ENCODE data around the gene TUBA4A. TPM values are rescaled to one million over a fixed set of nuclear protein-coding genes. Genes with fewer than 3 reads are reported as not detected.
A peak's percentile ranks its signal among the peaks of the same experiment; 100 is the strongest.
"Not testable (repeated sequence)": the region's sequence is repeated elsewhere in the genome, so short reads cannot be mapped to it uniquely, and the experiment has no call there.

TUBA4A gene
- total RNA-seq, 2 donors from 2014 or later: 107 to 184 TPM

DNA sequence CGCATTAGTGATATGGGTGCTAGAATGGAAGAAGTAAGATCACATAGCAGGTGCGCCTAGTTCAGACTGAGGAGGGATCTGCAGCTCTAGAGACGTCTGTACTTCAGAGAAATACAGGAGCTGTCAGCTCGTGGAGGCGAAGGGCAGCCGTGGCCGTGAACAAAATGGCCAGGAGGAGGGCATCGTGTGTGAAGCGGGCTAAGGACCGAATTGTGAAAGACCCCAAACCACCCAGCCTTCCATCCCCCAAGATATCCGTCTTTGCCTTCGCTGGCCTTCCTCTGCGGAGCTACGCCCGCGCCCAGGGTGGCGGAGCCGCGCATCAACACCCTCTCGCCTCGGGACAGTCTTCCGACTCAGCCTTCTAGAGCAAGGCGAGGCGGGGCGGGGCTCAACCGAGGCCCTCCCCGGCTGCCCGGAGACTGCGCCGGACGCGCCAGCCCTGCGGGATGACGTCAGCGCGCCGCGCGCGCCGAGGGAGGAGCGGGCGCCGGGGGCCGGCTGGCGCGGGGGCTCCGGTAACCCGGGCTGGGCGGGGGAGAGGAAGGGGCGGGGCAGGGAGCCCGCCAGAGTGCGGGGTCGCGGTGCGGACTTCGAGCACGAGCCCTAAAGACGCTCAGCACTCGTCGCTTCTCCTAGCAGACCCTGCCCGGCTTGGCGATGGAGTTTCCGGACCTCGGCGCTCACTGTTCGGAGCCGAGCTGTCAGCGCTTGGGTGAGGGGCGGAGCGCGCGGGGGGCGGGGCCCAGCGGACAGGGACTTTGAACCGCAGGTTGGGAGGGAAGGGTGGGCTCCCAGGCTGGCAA lies 47.2 kb downstream of the TUBA4A start, which contains the start of gene ZFAND2B:
ZFAND2B (plus strand) TSS at position 455 of the 806 bp plus-strand sequence; CDS start at position 661, 206 bp downstream.
- Mint-ChIP-seq H3K36me3 (ENCODE audit: low read depth) (no peaks in the 10 kb centered on the region), H3K4me1 (peaks cover 20% of the 10 kb centered on the region), H3K4me3 (peak within 1 kb of the TSS; percentile 91)

GRCh38 chr2:219205981-219206327 lies 47.8 kb downstream of the TUBA4A start:
- Mint-ChIP-seq H3K4me1 (peaks cover 16% of the 10 kb centered on the region), H3K27ac (peak overlapping the region; percentile 91), H3K36me3 (ENCODE audit: low read depth) (no peaks in the 10 kb centered on the region), H3K27me3 (peaks cover 1% of the 10 kb centered on the region), H3K4me3 (peak overlapping the region; percentile 91)
- ATAC-seq (no peak), DNase-seq (no peak)
- no peaks in the 10 kb centered on the region for H3K9me3 ChIP-seq (ENCODE audit: control insufficient read depth, low read length, poor library complexity, severe bottlenecking)

More for the DNA sequence above, 47.2 kb downstream of the TUBA4A start, which contains the start of gene ZFAND2B:
- no peaks in the 10 kb centered on the region for H3K27me3 Mint-ChIP-seq
- peak; percentile 95 for ATAC-seq
- H3K27ac Mint-ChIP-seq: peak within 1 kb of the TSS; percentile 94
- no peaks in the 10 kb centered on the region for H3K9me3 ChIP-seq (ENCODE audit: control insufficient read depth, low read length, poor library complexity, severe bottlenecking)
- DNase-seq: peak; percentile 95 to 98 (median 95)

DNA sequence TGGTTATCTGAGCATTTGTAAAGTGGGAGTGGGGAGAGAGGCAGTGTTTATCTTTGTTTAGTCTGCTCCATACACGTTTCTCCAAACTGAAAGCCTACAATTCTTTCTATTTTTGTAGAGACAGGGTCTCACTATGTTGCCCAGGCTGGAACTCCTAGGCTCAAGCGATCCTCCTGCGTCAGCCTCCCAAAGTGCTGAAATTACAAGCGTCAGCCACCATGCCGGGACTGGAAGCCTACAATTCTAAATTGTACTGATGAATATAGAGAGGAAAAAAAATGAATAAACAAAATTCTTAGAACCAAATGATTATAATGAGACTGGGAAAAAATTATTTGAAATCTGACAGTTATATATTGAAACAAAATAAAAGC lies 48.6 kb downstream of the TUBA4A start:
- no peak overlapping the region for H3K27ac Mint-ChIP-seq
- H3K4me1 Mint-ChIP-seq: peaks cover 18% of the 10 kb centered on the region
- no peak for ATAC-seq
- H3K4me3 Mint-ChIP-seq: no peak overlapping the region
- H3K36me3 Mint-ChIP-seq (ENCODE audit: low read depth): no peaks in the 10 kb centered on the region
- peaks cover 8% of the 10 kb centered on the region for H3K27me3 Mint-ChIP-seq
- no peak for DNase-seq
- no peaks in the 10 kb centered on the region for H3K9me3 ChIP-seq (ENCODE audit: control insufficient read depth, low read length, poor library complexity, severe bottlenecking)

DNA sequence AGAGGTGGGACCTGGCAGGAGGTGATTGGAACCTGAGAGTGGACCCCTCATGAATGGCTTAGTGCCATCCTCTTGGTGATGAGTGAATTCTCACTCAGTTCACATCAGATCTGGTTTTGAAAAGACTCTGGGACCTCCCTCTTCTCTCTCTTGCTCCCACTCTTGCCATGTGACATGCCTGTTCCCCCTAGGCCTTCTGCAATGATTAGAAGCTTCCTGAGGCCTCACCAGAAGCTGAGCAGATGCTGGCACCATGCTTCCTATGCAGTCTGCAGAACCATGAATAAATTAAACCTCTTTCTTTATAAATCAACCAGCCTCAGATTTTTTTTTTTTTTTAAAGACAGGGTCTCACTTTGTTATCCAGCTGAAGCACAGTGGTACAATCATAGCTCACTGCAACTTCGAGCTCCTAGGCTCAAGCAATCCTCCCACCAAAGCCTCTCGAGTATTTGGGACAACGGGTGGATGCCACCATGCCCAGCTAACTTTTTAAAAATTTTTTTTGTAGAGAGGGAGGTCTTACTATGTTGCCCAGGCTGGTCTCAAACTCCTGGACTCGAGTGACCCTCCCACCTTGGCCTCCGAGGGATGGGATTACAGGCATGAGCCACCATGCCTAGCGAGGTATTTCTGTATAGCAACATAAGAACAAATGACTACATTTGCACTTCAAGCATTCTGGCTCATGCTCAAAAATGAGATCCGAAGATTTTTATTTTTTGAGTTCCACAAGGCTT lies 49.1 kb downstream of the TUBA4A start:
- ATAC-seq (no peak), DNase-seq (no peak)
- Mint-ChIP-seq H3K27ac (no peak overlapping the region), H3K36me3 (ENCODE audit: low read depth) (no peaks in the 10 kb centered on the region), H3K4me3 (no peak overlapping the region), H3K27me3 (peaks cover 10% of the 10 kb centered on the region), H3K4me1 (peaks cover 18% of the 10 kb centered on the region)
- no peaks in the 10 kb centered on the region for H3K9me3 ChIP-seq (ENCODE audit: control insufficient read depth, low read length, poor library complexity, severe bottlenecking)

DNA sequence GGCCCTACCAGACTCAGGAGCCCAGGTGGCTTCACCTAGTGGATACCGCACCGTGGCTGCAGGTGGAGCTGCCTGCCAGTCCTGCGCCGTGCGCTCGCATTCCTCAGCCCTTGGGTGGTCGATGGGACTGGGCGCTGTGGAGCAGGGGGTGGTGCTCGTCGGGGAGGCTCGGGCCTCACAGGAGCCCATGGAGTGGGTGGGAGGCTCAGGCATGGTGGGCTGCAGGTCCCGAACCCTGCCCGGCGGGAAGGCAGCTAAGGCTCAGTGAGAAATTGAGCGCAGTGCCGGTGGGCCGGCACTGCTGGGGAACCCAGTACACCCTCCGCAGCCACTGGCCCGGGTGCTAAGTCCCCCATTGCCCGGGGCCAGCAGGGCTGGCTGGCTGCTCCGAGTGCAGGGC lies 52.4 kb downstream of the TUBA4A start:
- not testable (repeated sequence) for H3K4me1 Mint-ChIP-seq; H3K4me3 Mint-ChIP-seq; DNase-seq; H3K27ac Mint-ChIP-seq; H3K9me3 ChIP-seq (ENCODE audit: control insufficient read depth, low read length, poor library complexity, severe bottlenecking); ATAC-seq; H3K36me3 Mint-ChIP-seq (ENCODE audit: low read depth)
- H3K27me3 Mint-ChIP-seq: peaks cover 21% of the 10 kb centered on the region

- not testable (repeated sequence) for H3K36me3 Mint-ChIP-seq (ENCODE audit: low read depth); H3K9me3 ChIP-seq (ENCODE audit: control insufficient read depth, low read length, poor library complexity, severe bottlenecking); H3K27ac Mint-ChIP-seq; DNase-seq; H3K4me1 Mint-ChIP-seq; ATAC-seq
- Mint-ChIP-seq H3K27me3 (peaks cover 21% of the 10 kb centered on the region), H3K4me3 (peak overlapping the region; percentile 65)
Observed at GRCh38 chr2:219200502-219201326, 53.0 kb downstream of the TUBA4A start.

Other genes with a start within 250 kb of the TUBA4A start
- gene CFAP65, start 212.4 kb downstream of the TUBA4A start, total RNA-seq: not detected
- gene IHH, start 193.0 kb downstream of the TUBA4A start, total RNA-seq: not detected
- 10 to 100 TPM; 11.8 to 15.2 TPM for gene NHEJ1, start 93.1 kb downstream of the TUBA4A start, total RNA-seq
- gene SLC23A3, start 83.9 kb downstream of the TUBA4A start, total RNA-seq: 1 to 10 TPM in 1 of 2 donors, under 1 TPM in 1; 0.65 to 1.0 TPM
- gene CNPPD1, start 77.0 kb downstream of the TUBA4A start, total RNA-seq: 10 to 100 TPM; 50.8 to 58.1 TPM
- 10 to 100 TPM; 78.4 to 81.4 TPM for gene RETREG2, start 75.6 kb downstream of the TUBA4A start, total RNA-seq
- gene ZFAND2B, start 47.1 kb downstream of the TUBA4A start, total RNA-seq: 10 to 100 TPM; 65.3 to 71.1 TPM
- gene ABCB6, start 35.0 kb downstream of the TUBA4A start, total RNA-seq: 1 to 10 TPM; 2.6 to 6.6 TPM
- 10 to 100 TPM; 42.4 to 72.1 TPM for gene ATG9A, start 24.3 kb downstream of the TUBA4A start, total RNA-seq
- gene ANKZF1, start 24.1 kb downstream of the TUBA4A start, total RNA-seq: 10 to 100 TPM; 92.5 to 93.5 TPM
- 1 to 10 TPM in 1 of 2 donors, under 1 TPM in 1; 0.94 to 3.1 TPM for gene GLB1L, start 8.5 kb downstream of the TUBA4A start, total RNA-seq
- gene STK16, start 8.4 kb downstream of the TUBA4A start, total RNA-seq: 10 to 100 TPM; 11.9 to 17.2 TPM
- gene TUBA4B, start 675 bp downstream of the TUBA4A start, total RNA-seq: not detected
- 100 to 1,000 TPM; 101 to 120 TPM for gene DNAJB2, start 25.4 kb upstream of the TUBA4A start, total RNA-seq
- gene PTPRN, start 55.5 kb upstream of the TUBA4A start, total RNA-seq: 1 to 10 TPM in 1 of 2 donors, not detected in 1; 2.6 TPM
- gene RESP18, start 78.8 kb upstream of the TUBA4A start, total RNA-seq: not detected
- gene DNPEP, start 134.0 kb upstream of the TUBA4A start, total RNA-seq: 100 to 1,000 TPM in 1 of 2 donors, 10 to 100 TPM in 1; 81.3 to 107 TPM
- gene DES, start 164.5 kb upstream of the TUBA4A start, total RNA-seq: not detected
- 1 to 10 TPM; 7.3 to 8.4 TPM for gene SPEG, start 180.9 kb upstream of the TUBA4A start, total RNA-seq
- gene GMPPA, start 245.0 kb upstream of the TUBA4A start, total RNA-seq: 10 to 100 TPM; 25.1 to 27.2 TPM